ENCODE results near the gene DCTPP1.

GRCh38 chr16:30406795-30407101 is 23.1 kb downstream of the DCTPP1 start:
- TF ChIP-seq CTCF (IDR thresholded peaks at IDR 0.05) = no peak
- TF ChIP-seq POLR2AphosphoS5 (IDR thresholded peaks at IDR 0.05) = no peak
- no peak for TF ChIP-seq POLR2A (IDR thresholded peaks at IDR 0.05)
